ENCODE data around the gene RALBP1.
A peak's percentile ranks its signal among the peaks of the same experiment; 100 is the strongest.

RALBP1 gene

GRCh38 chr18:9547782-9548181 lies 72.5 kb downstream of the RALBP1 start:
- DNase-seq (ENCODE audit: low read depth), result no peak

GRCh38 chr18:9549405-9549804 lies 74.1 kb downstream of the RALBP1 start:
- no peak for DNase-seq (ENCODE audit: low read depth)

- no peak for DNase-seq (ENCODE audit: low read depth)
Measured at GRCh38 chr18:9550429-9550828, 75.1 kb downstream of the RALBP1 start.

GRCh38 chr18:9552191-9552590 lies 76.9 kb downstream of the RALBP1 start:
- no peak for DNase-seq (ENCODE audit: low read depth)

GRCh38 chr18:9552616-9553015 lies 77.3 kb downstream of the RALBP1 start:
- no peak for DNase-seq (ENCODE audit: low read depth)

- DNase-seq (ENCODE audit: low read depth), result no peak
Measured at GRCh38 chr18:9557250-9557943, 82.1 kb downstream of the RALBP1 start.

GRCh38 chr18:9558387-9559064 lies 83.2 kb downstream of the RALBP1 start:
- no peak for DNase-seq (ENCODE audit: low read depth)

- DNase-seq (ENCODE audit: low read depth), result no peak
Measured at GRCh38 chr18:9559253-9559652, 83.9 kb downstream of the RALBP1 start.

GRCh38 chr18:9561759-9562158 lies 86.4 kb downstream of the RALBP1 start:
- no peak for DNase-seq (ENCODE audit: low read depth)

- DNase-seq (ENCODE audit: low read depth), result no peak
Measured at GRCh38 chr18:9562584-9562983, 87.3 kb downstream of the RALBP1 start.

GRCh38 chr18:9563331-9563730 lies 88.0 kb downstream of the RALBP1 start:
- no peak for DNase-seq (ENCODE audit: low read depth)

- DNase-seq (ENCODE audit: low read depth), result no peak
Measured at GRCh38 chr18:9565407-9565806, 90.1 kb downstream of the RALBP1 start.

GRCh38 chr18:9568186-9568585 lies 92.9 kb downstream of the RALBP1 start:
- DNase-seq (ENCODE audit: low read depth), result no peak

GRCh38 chr18:9569178-9569577 lies 93.9 kb downstream of the RALBP1 start:
- no peak for DNase-seq (ENCODE audit: low read depth)

- DNase-seq (ENCODE audit: low read depth), result no peak
Measured at GRCh38 chr18:9570255-9570654, 94.9 kb downstream of the RALBP1 start.

- no peak for DNase-seq (ENCODE audit: low read depth)
Measured at GRCh38 chr18:9571546-9571945, 96.2 kb downstream of the RALBP1 start.

GRCh38 chr18:9574473-9575115 lies 99.3 kb downstream of the RALBP1 start:
- no peak for DNase-seq (ENCODE audit: low read depth)

GRCh38 chr18:9575558-9575957 lies 100.2 kb downstream of the RALBP1 start:
- peak; percentile 90 for DNase-seq (ENCODE audit: low read depth)

- no peak for DNase-seq (ENCODE audit: low read depth)
Measured at GRCh38 chr18:9577361-9577760, 102.0 kb downstream of the RALBP1 start.

- DNase-seq (ENCODE audit: low read depth), result peak; percentile 38
Measured at GRCh38 chr18:9578306-9578705, 103.0 kb downstream of the RALBP1 start.

GRCh38 chr18:9581667-9582066 lies 106.4 kb downstream of the RALBP1 start:
- DNase-seq (ENCODE audit: low read depth), result no peak

- DNase-seq (ENCODE audit: low read depth), result no peak
Measured at GRCh38 chr18:9586814-9587213, 111.5 kb downstream of the RALBP1 start.

All from ELR (cell line).